ENCODE results near the gene GABRB1. TPM values are rescaled to one million over a fixed set of nuclear protein-coding genes. Genes with fewer than 3 reads are reported as not detected.

GABRB1 gene
- total RNA-seq, 1 experiment from 2014 or later: not detected

GRCh38 chr4:47235721-47236120 is 204.4 kb downstream of the GABRB1 start:
- H3K4me1 ChIP-seq (ENCODE audit: insufficient read depth, low read length): no peaks in the 10 kb centered on the region
- POLR2A ChIA-PET (ENCODE audit: unreplicated experiment): no interaction called here
- H3K27me3 ChIP-seq (ENCODE audit: low read length): peaks cover 16% of the 10 kb centered on the region
- H3K9me3 ChIP-seq (ENCODE audit: low read length): no peaks in the 10 kb centered on the region
- H4K20me1 ChIP-seq (ENCODE audit: low read length): no peaks in the 10 kb centered on the region
- H3K79me2 ChIP-seq (ENCODE audit: low read length): no peaks in the 10 kb centered on the region
- no peak overlapping the region for H3K9ac ChIP-seq (ENCODE audit: low read length)
- no peaks in the 10 kb centered on the region for H3K36me3 ChIP-seq (ENCODE audit: low read depth, low read length)
- no peak overlapping the region for H3K4me3 ChIP-seq (ENCODE audit: low read length)
- TF ChIP-seq CTCF (conservative IDR thresholded peaks at IDR 0.05; ENCODE audit: low read depth, low read length) (no peak), EZH2phosphoT487 (IDR thresholded peaks at IDR 0.05; ENCODE audit: borderline replicate concordance, low read length) (no peak), EZH2 (IDR thresholded peaks at IDR 0.05; ENCODE audit: low read length, unreplicated experiment) (no peak)
- H3F3A ChIP-seq (ENCODE audit: low read length, unreplicated experiment): no peaks in the 10 kb centered on the region
- H3K4me2 ChIP-seq (ENCODE audit: low read length): no peak overlapping the region
- CTCF ChIA-PET: no interaction called here
- DNase-seq: no peak
- intact Hi-C loops (cut with micrococcal nuclease): no loop called here
- H3K9me2 ChIP-seq (replicated peaks; ENCODE audit: low read length): no peaks in the 10 kb centered on the region
- no peak overlapping the region for H3K27ac ChIP-seq (ENCODE audit: low read length)
- no TSS peak for BruUV-seq (replicated peaks)
- no peak overlapping the region for H2AFZ ChIP-seq (ENCODE audit: low read length)
- ATAC-seq: no peak

GRCh38 chr4:47238667-47239066 is 207.3 kb downstream of the GABRB1 start:
- intact Hi-C loops (cut with micrococcal nuclease): no loop called here
- no peaks in the 10 kb centered on the region for H4K20me1 ChIP-seq (ENCODE audit: low read length)
- H3K27ac ChIP-seq (ENCODE audit: low read length): no peak overlapping the region
- H3K79me2 ChIP-seq (ENCODE audit: low read length): no peaks in the 10 kb centered on the region
- no peaks in the 10 kb centered on the region for H3K36me3 ChIP-seq (ENCODE audit: low read depth, low read length)
- no peak overlapping the region for H3K9ac ChIP-seq (ENCODE audit: low read length)
- no peaks in the 10 kb centered on the region for H3K9me2 ChIP-seq (replicated peaks; ENCODE audit: low read length)
- DNase-seq: no peak
- H3K27me3 ChIP-seq (ENCODE audit: low read length): peaks cover 15% of the 10 kb centered on the region
- H3K4me1 ChIP-seq (ENCODE audit: insufficient read depth, low read length): no peaks in the 10 kb centered on the region
- no peaks in the 10 kb centered on the region for H3F3A ChIP-seq (ENCODE audit: low read length, unreplicated experiment)
- H3K4me2 ChIP-seq (ENCODE audit: low read length): no peak overlapping the region
- H3K4me3 ChIP-seq (ENCODE audit: low read length): no peak overlapping the region
- no peak for TF ChIP-seq EZH2 (IDR thresholded peaks at IDR 0.05; ENCODE audit: low read length, unreplicated experiment)
- no peak for TF ChIP-seq EZH2phosphoT487 (IDR thresholded peaks at IDR 0.05; ENCODE audit: borderline replicate concordance, low read length)
- no peak for TF ChIP-seq CTCF (conservative IDR thresholded peaks at IDR 0.05; ENCODE audit: low read depth, low read length)
- H3K9me3 ChIP-seq (ENCODE audit: low read length): no peaks in the 10 kb centered on the region
- no peak overlapping the region for H2AFZ ChIP-seq (ENCODE audit: low read length)
- ATAC-seq: no peak
- BruUV-seq (replicated peaks): no TSS peak
- ChIA-PET CTCF (no interaction called here), POLR2A (ENCODE audit: unreplicated experiment) (no interaction called here)

- Histone ChIP-seq H3K27ac (ENCODE audit: low read length) (no peak overlapping the region), H3K4me3 (ENCODE audit: low read length) (no peak overlapping the region), H3F3A (ENCODE audit: low read length, unreplicated experiment) (no peaks in the 10 kb centered on the region), H3K4me1 (ENCODE audit: insufficient read depth, low read length) (no peaks in the 10 kb centered on the region), H3K9me3 (ENCODE audit: low read length) (no peaks in the 10 kb centered on the region), H3K9ac (ENCODE audit: low read length) (no peak overlapping the region), H3K36me3 (ENCODE audit: low read depth, low read length) (no peaks in the 10 kb centered on the region), H3K4me2 (ENCODE audit: low read length) (no peak overlapping the region), H4K20me1 (ENCODE audit: low read length) (no peaks in the 10 kb centered on the region), H3K79me2 (ENCODE audit: low read length) (no peaks in the 10 kb centered on the region), H2AFZ (ENCODE audit: low read length) (no peak overlapping the region), H3K27me3 (ENCODE audit: low read length) (peaks cover 6% of the 10 kb centered on the region), H3K9me2 (replicated peaks; ENCODE audit: low read length) (no peaks in the 10 kb centered on the region)
- ATAC-seq: no peak
- ChIA-PET POLR2A (ENCODE audit: unreplicated experiment) (no interaction called here), CTCF (no interaction called here)
- intact Hi-C loops (cut with micrococcal nuclease): no loop called here
- no peak for TF ChIP-seq EZH2 (IDR thresholded peaks at IDR 0.05; ENCODE audit: low read length, unreplicated experiment)
- TF ChIP-seq EZH2phosphoT487 (IDR thresholded peaks at IDR 0.05; ENCODE audit: borderline replicate concordance, low read length): no peak
- no peak for TF ChIP-seq CTCF (conservative IDR thresholded peaks at IDR 0.05; ENCODE audit: low read depth, low read length)
- no peak for DNase-seq
- BruUV-seq (replicated peaks): no TSS peak
Measured at GRCh38 chr4:47239649-47240048, 208.3 kb downstream of the GABRB1 start.
